Loucy (cell line): ENCODE measurements around the gene DZIP1L.

Experiments used
- CTCF ChIP-seq: fragments of 200-600 bp; sonication (generic); conservative IDR thresholded peaks from 2 replicates; pipeline ENCODE4 v1.5.1; 2014; ENCODE audit warnings: mild to moderate bottlenecking, antibody characterized with exemption, low read length
- EZH2phosphoT487 ChIP-seq: fragments of 200-600 bp; IDR thresholded peaks from 2 replicates; pipeline ENCODE4 v1.6.1; 2018; ENCODE audit warnings: antibody characterized with exemption, mild to moderate bottlenecking, moderate library complexity, borderline replicate concordance

- TF ChIP-seq CTCF, result no peak
- TF ChIP-seq EZH2phosphoT487, result no peak
Measured at GRCh38 chr3:138148503-138148902, 33.1 kb upstream of the DZIP1L start.
